HG03280 (cell line): Measurements from ENCODE around the gene CPNE6.

ENCODE experiments used
- ATAC-seq: cut with Tn5 transposase; IDR thresholded peaks from one replicate; pipeline ENCODE4 v1.9.1; 2021; ENCODE audit warnings: mild to moderate bottlenecking, moderate library complexity; ENCODE audit not compliant: unreplicated experiment

CPNE6 gene

DNA sequence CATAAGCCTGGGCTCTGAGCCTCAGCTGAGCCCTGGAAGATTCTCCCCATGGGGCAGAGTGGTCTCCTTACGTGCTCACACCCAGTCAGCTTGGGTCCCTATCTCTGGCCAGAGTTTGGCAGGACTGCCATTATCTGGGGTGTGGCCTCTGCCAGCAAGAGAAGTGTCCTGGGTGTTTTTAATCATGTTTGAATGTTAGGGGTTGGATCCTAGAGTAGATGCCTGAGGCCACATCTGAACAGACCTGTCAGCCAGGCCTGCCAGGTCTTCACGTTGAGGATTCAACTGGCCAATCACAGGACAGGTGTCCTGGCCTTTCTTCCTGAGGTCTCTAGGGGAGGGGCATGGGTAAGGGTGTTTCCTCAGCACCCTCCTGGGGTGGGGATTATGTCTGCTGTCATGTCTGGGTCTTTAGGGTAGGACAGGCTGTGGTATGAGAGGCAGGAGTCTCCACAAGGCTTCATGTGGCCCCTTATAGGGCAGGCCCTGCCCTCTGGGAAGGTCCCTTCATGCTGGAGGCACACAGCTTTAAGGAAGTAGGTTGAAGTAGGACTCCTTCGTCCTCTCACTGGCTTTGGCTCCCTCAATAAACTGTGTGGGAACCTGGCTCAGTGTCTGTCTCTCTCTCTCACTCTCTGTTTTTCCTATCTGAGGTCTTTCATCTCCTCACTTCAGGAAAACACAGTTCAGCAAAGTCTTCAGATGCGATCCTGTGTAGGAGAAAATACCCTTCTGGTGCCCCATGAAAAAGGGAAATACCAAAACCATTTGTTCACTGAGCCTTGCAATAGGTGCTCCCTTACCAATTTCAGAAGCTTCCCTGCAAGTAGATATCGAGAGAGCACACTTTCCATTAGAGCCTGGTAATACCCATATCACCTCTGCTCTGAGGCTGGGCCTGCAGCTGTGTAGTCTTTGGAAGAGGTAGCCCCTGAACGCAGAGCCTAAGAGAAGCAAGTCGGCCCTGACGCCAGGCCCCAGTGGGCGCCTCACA, 52.4 kb downstream of the CPNE6 start:
- ATAC-seq = no peak

DNA sequence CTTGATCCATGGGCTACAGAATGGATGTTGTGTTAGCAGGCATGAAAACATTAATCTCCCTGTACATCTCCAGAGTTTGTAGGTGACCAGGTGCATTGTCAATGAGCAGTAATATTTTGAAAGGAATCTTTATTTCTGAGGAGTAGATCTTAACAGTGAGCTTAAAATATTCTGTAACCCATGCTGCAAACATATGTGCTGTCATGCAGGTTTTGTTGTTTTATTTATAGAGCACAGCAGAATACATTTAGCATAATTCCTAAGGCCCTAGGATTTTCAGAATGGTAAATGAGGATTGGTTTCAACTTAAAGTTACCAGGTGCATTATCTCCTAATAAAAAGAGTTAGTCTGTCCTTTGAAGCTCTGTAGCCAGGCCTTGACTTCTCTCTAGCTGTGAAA, 55.6 kb downstream of the CPNE6 start:
- ATAC-seq = no peak

DNA sequence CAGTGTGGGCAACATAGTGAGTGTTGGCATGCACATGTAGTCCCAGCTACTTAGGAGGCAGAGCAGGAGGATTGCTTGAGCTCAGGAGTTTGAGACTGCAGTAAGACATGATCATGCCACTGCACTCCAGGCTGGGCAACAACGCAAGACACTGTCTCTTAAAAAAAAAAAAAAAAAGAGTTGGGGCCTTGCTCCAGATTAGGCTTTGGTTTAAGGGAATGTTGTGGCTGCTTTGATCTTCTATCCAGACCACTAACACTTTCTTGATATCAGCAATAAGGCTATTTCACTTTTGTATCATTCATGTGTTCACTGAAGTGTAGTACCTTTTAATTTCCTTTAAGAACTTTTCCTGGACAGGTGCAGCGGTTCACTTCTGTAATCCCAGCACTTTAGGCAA, 56.3 kb downstream of the CPNE6 start:
- ATAC-seq = no peak
